ENCODE measurements around the gene SLC5A4. TPM values are rescaled to one million over a fixed set of nuclear protein-coding genes. Genes with fewer than 3 reads are reported as not detected.

SLC5A4 gene
- total and polyA plus RNA-seq, 2 donors (not counting 1 experiment from before 2014, with no cell fraction given) = not detected

DNA sequence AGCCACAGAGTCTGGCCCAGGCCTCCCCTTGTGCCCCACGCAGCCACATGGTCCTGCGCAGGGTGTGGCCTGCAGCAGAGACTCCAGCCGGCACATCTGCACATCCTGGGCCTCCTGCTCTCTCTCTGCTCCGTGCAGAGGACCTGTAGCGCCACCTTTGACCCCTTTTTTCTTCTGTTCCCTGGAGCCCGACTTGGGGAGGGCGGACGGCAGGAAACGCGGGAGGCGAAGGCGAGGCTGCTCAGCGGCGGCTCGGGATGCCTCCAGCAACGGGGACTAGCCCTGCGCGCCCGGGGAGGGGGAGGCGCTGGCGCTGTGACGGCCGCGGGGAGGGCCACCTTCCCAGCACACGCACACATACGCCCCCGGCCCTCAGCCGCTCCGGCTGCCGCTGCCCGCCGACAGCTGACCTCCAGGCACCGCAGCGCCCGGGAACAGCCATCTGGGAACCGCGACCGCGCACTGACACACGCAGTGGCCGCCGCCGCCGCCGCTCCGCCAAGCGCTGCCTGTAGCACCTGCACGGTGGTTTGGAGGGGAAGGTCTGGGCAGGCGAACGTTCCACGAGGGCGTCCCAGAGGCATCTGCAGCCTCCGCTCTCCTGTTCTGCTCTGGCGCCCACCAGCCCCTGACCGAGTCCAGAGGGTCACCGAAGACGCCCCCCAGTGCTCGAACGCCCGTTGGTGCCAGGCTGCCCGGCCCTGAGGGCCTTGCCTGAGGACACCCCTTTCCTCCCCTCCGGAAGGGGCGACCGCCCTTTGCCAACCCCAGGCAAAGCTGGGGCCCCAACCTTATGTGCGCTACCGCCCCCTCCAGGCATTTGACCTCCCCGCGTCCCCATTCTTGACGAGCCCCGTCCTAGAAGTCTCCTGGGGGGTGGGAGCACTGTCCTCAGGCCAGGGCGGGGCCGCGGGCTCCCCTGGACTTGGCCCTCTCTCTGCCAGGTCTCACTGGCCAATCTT, 79.2 kb downstream of the SLC5A4 start:
- no peaks in the 10 kb centered on the region for H3K79me2 ChIP-seq (ENCODE audit: control insufficient read depth, insufficient read depth, low read length)
- POLR2A ChIA-PET = no interaction called here
- H3K9me3 Mint-ChIP-seq (ENCODE audit: insufficient read depth) = no peaks in the 10 kb centered on the region
- no peaks in the 10 kb centered on the region for H3K9me3 ChIP-seq (ENCODE audit: control extremely low read depth in 1 of 3, control insufficient read depth in 2 of 3, insufficient read depth in 1 of 3, low read length in 2 of 3)
- H3K4me1 ChIP-seq (ENCODE audit: control insufficient read depth in 2 of 2, insufficient read depth in 2 of 2, low read length in 2 of 2) = peaks cover 0 to 3% of the 10 kb centered on the region in 2 donors
- H3K27ac Mint-ChIP-seq = no peak overlapping the region
- H3K4me3 Mint-ChIP-seq = no peak overlapping the region
- WGBS (ENCODE audit: insufficient coverage) = 10% methylated on average over 70 of the region's 73 CpGs
- H3K27ac ChIP-seq (ENCODE audit: low read length in 2 of 2) = no peak overlapping the region
- H4K20me1 ChIP-seq (ENCODE audit: control insufficient read depth, insufficient read depth, low read length, poor library complexity, severe bottlenecking) = no peaks in the 10 kb centered on the region
- no peak overlapping the region for H3K4me2 ChIP-seq (replicated peaks; ENCODE audit: low read depth, low read length, poor library complexity, severe bottlenecking)
- CTCF ChIA-PET = no interaction called here
- H3K27me3 Mint-ChIP-seq = peaks cover 34% of the 10 kb centered on the region
- no peak overlapping the region for H2AFZ ChIP-seq (ENCODE audit: insufficient read depth, low read depth, low read length, poor library complexity, severe bottlenecking)
- peaks cover 0 to 23% (median 3%) of the 10 kb centered on the region in 4 experiments for H3K27me3 ChIP-seq (replicated peaks in 1 of 4; ENCODE audit: control extremely low read depth in 1 of 4, control insufficient read depth in 3 of 4, insufficient read depth in 4 of 4, low read length in 3 of 4)
- ATAC-seq (ENCODE audit: low read depth) = no peak
- H3K4me3 ChIP-seq (ENCODE audit: control extremely low read depth in 1 of 5, extremely low read depth in 1 of 5, insufficient read depth in 1 of 5, low read depth in 2 of 5, low read length in 4 of 5) = no peak overlapping the region
- no peaks in the 10 kb centered on the region for H3K4me1 Mint-ChIP-seq
- no peak for TF ChIP-seq EZH2 (IDR thresholded peaks at IDR 0.05; ENCODE audit: borderline replicate concordance, insufficient read depth, low read depth, low read length, poor library complexity, severe bottlenecking)
- TF ChIP-seq, protein P1, sequence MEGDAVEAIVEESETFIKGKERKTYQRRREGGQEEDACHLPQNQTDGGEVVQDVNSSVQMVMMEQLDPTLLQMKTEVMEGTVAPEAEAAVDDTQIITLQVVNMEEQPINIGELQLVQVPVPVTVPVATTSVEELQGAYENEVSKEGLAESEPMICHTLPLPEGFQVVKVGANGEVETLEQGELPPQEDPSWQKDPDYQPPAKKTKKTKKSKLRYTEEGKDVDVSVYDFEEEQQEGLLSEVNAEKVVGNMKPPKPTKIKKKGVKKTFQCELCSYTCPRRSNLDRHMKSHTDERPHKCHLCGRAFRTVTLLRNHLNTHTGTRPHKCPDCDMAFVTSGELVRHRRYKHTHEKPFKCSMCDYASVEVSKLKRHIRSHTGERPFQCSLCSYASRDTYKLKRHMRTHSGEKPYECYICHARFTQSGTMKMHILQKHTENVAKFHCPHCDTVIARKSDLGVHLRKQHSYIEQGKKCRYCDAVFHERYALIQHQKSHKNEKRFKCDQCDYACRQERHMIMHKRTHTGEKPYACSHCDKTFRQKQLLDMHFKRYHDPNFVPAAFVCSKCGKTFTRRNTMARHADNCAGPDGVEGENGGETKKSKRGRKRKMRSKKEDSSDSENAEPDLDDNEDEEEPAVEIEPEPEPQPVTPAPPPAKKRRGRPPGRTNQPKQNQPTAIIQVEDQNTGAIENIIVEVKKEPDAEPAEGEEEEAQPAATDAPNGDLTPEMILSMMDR (IDR thresholded peaks at IDR 0.05) = no peak
- no peak overlapping the region for H3K9ac ChIP-seq (ENCODE audit: low read length)
- intact Hi-C loops (cut with micrococcal nuclease) = no loop called here
- H3K36me3 ChIP-seq (replicated peaks in 1 of 2; ENCODE audit: control extremely low read depth in 1 of 2, control insufficient read depth in 1 of 2, extremely low read depth in 1 of 2, insufficient read depth in 2 of 2, low read length in 1 of 2) = no peaks in the 10 kb centered on the region
- DNase-seq = no peak

DNA sequence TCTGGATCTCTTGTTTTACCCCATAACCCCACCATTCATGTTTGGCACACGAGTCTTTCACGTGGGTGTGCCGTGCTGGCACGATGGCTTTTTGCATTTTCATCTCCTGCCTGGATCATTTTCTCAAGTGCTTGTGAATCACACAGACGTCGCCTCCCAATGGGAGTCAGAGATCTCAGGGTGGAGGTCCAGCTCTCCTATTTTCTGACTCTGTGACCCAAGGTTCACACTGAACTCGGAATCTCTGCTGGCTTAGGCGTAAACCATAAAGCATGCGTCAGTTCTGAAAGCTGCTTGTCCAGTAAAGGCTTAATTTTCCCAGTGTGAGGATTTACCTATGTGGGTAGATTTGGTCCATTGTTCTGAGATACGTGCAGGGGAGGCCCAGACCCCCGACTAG, 80.0 kb downstream of the SLC5A4 start:
- no peak for TF ChIP-seq EZH2 (IDR thresholded peaks at IDR 0.05; ENCODE audit: borderline replicate concordance, insufficient read depth, low read depth, low read length, poor library complexity, severe bottlenecking)
- TF ChIP-seq, protein P1 (IDR thresholded peaks at IDR 0.05) = no peak
- Mint-ChIP-seq H3K9me3 (ENCODE audit: insufficient read depth) (no peaks in the 10 kb centered on the region), H3K4me3 (no peak overlapping the region), H3K27ac (no peak overlapping the region), H3K27me3 (peaks cover 36% of the 10 kb centered on the region), H3K4me1 (no peaks in the 10 kb centered on the region)
- Histone ChIP-seq H4K20me1 (ENCODE audit: control insufficient read depth, insufficient read depth, low read length, poor library complexity, severe bottlenecking) (no peaks in the 10 kb centered on the region), H3K27ac (ENCODE audit: low read length in 2 of 2) (no peak overlapping the region), H3K36me3 (replicated peaks in 1 of 2; ENCODE audit: control extremely low read depth in 1 of 2, control insufficient read depth in 1 of 2, extremely low read depth in 1 of 2, insufficient read depth in 2 of 2, low read length in 1 of 2) (no peaks in the 10 kb centered on the region), H3K4me1 (ENCODE audit: control insufficient read depth in 2 of 2, insufficient read depth in 2 of 2, low read length in 2 of 2) (peaks cover 0 to 3% of the 10 kb centered on the region in 2 donors), H3K27me3 (replicated peaks in 1 of 4; ENCODE audit: control extremely low read depth in 1 of 4, control insufficient read depth in 3 of 4, insufficient read depth in 4 of 4, low read length in 3 of 4) (peaks cover 0 to 23% (median 3%) of the 10 kb centered on the region in 4 experiments), H3K4me2 (replicated peaks; ENCODE audit: low read depth, low read length, poor library complexity, severe bottlenecking) (no peak overlapping the region), H3K79me2 (ENCODE audit: control insufficient read depth, insufficient read depth, low read length) (no peaks in the 10 kb centered on the region), H3K9me3 (ENCODE audit: control extremely low read depth in 1 of 3, control insufficient read depth in 2 of 3, insufficient read depth in 1 of 3, low read length in 2 of 3) (no peaks in the 10 kb centered on the region), H3K9ac (ENCODE audit: low read length) (no peak overlapping the region), H2AFZ (ENCODE audit: insufficient read depth, low read depth, low read length, poor library complexity, severe bottlenecking) (no peak overlapping the region), H3K4me3 (ENCODE audit: control extremely low read depth in 1 of 5, extremely low read depth in 1 of 5, insufficient read depth in 1 of 5, low read depth in 2 of 5, low read length in 4 of 5) (no peak overlapping the region)
- WGBS (ENCODE audit: insufficient coverage) = 88% methylated on average over 11 of the region's 11 CpGs
- intact Hi-C loops (cut with micrococcal nuclease) = no loop called here
- DNase-seq (no peak), ATAC-seq (ENCODE audit: low read depth) (no peak)
- ChIA-PET CTCF (no interaction called here), POLR2A (no interaction called here)

All from B cell (primary cell).